ENCODE data around the gene DOCK9. TPM values are rescaled to one million over a fixed set of nuclear protein-coding genes. Genes with fewer than 3 reads are reported as not detected.

Gene DOCK9
- total RNA-seq, 2 donors from 2014 or later: 107 to 117 TPM

- intact Hi-C loops (cut with DNase I): no loop called here
- H3K4me1 ChIP-seq (replicated peaks): no peaks in the 10 kb centered on the region
- DNase-seq (ENCODE audit: low spot score): no peak
- H3K27me3 ChIP-seq (replicated peaks; ENCODE audit: insufficient read depth): no peaks in the 10 kb centered on the region
- no peak overlapping the region for H3K27ac ChIP-seq
- H3K36me3 ChIP-seq: no peaks in the 10 kb centered on the region
- H3K9me3 ChIP-seq: no peaks in the 10 kb centered on the region
- 82% methylated on average over 9 of the region's 9 CpGs for WGBS
- no peak overlapping the region for H3K4me3 ChIP-seq
- TF ChIP-seq POLR2AphosphoS5 (IDR thresholded peaks at IDR 0.05): no peak
- no peak for TF ChIP-seq CTCF (IDR thresholded peaks at IDR 0.05)
- TF ChIP-seq POLR2A (IDR thresholded peaks at IDR 0.05): no peak
Observed at GRCh38 chr13:98955336-98955735, 22.5 kb downstream of the DOCK9 start.

GRCh38 chr13:98954313-98954712, 23.6 kb downstream of the DOCK9 start:
- H3K4me3 ChIP-seq: no peak overlapping the region
- intact Hi-C loops (cut with DNase I): no loop called here
- no peaks in the 10 kb centered on the region for H3K4me1 ChIP-seq (replicated peaks)
- no peaks in the 10 kb centered on the region for H3K36me3 ChIP-seq
- H3K9me3 ChIP-seq: no peaks in the 10 kb centered on the region
- 87% methylated on average over 4 of the region's 4 CpGs for WGBS
- no peak for TF ChIP-seq CTCF (IDR thresholded peaks at IDR 0.05)
- no peak for TF ChIP-seq POLR2A (IDR thresholded peaks at IDR 0.05)
- TF ChIP-seq POLR2AphosphoS5 (IDR thresholded peaks at IDR 0.05): no peak
- H3K27ac ChIP-seq: no peak overlapping the region
- DNase-seq (ENCODE audit: low spot score): no peak
- H3K27me3 ChIP-seq (replicated peaks; ENCODE audit: insufficient read depth): no peaks in the 10 kb centered on the region

GRCh38 chr13:98951266-98951665, 26.6 kb downstream of the DOCK9 start:
- DNase-seq (ENCODE audit: low spot score): no peak
- Histone ChIP-seq H3K4me3 (no peak overlapping the region), H3K27ac (no peak overlapping the region), H3K36me3 (no peaks in the 10 kb centered on the region), H3K27me3 (replicated peaks; ENCODE audit: insufficient read depth) (no peaks in the 10 kb centered on the region), H3K4me1 (replicated peaks) (no peaks in the 10 kb centered on the region), H3K9me3 (no peaks in the 10 kb centered on the region)
- TF ChIP-seq POLR2A (IDR thresholded peaks at IDR 0.05): no peak
- no peak for TF ChIP-seq CTCF (IDR thresholded peaks at IDR 0.05)
- TF ChIP-seq POLR2AphosphoS5 (IDR thresholded peaks at IDR 0.05): no peak
- WGBS: 77% methylated on average over 6 of the region's 6 CpGs
- intact Hi-C loops (cut with DNase I): no loop called here

- 90% methylated on average over 7 of the region's 7 CpGs for WGBS
- Histone ChIP-seq H3K27ac (no peak overlapping the region), H3K27me3 (replicated peaks; ENCODE audit: insufficient read depth) (no peaks in the 10 kb centered on the region), H3K4me3 (no peak overlapping the region), H3K9me3 (no peaks in the 10 kb centered on the region), H3K4me1 (replicated peaks) (no peaks in the 10 kb centered on the region), H3K36me3 (no peaks in the 10 kb centered on the region)
- DNase-seq (ENCODE audit: low spot score): no peak
- TF ChIP-seq POLR2AphosphoS5 (IDR thresholded peaks at IDR 0.05) (no peak), POLR2A (IDR thresholded peaks at IDR 0.05) (no peak), CTCF (IDR thresholded peaks at IDR 0.05) (no peak)
- intact Hi-C loops (cut with DNase I): no loop called here
Observed at GRCh38 chr13:98950705-98951104, 27.2 kb downstream of the DOCK9 start.

- intact Hi-C loops (cut with DNase I): no loop called here
- no peaks in the 10 kb centered on the region for H3K9me3 ChIP-seq
- no peaks in the 10 kb centered on the region for H3K27me3 ChIP-seq (replicated peaks; ENCODE audit: insufficient read depth)
- no peaks in the 10 kb centered on the region for H3K36me3 ChIP-seq
- 29% methylated on average over 1 of the region's 1 CpG for WGBS
- no peak overlapping the region for H3K27ac ChIP-seq
- DNase-seq (ENCODE audit: low spot score): no peak
- H3K4me1 ChIP-seq (replicated peaks): no peaks in the 10 kb centered on the region
- H3K4me3 ChIP-seq: no peak overlapping the region
- no peak for TF ChIP-seq POLR2A (IDR thresholded peaks at IDR 0.05)
- no peak for TF ChIP-seq CTCF (IDR thresholded peaks at IDR 0.05)
- TF ChIP-seq POLR2AphosphoS5 (IDR thresholded peaks at IDR 0.05): no peak
Observed at GRCh38 chr13:98947925-98948324, 29.9 kb downstream of the DOCK9 start.

All from prostate gland (tissue), 2 donors.